Glutamatergic neuron (in vitro differentiated cells): ENCODE results near the gene STPG4. TPM values are rescaled to one million over a fixed set of nuclear protein-coding genes. Genes with fewer than 3 reads are reported as not detected.

ENCODE experiments used
- DNase-seq: peaks from one replicate; pipeline ENCODE4 v3.0.0; 2022
- H3K27ac Mint-ChIP-seq: one replicate; pipeline ENCODE4 v1.8.0; 2020; ENCODE audit warnings: mild to moderate bottlenecking, mixed read lengths, inconsistent platforms; ENCODE audit not compliant: unreplicated experiment
- H3K27me3 Mint-ChIP-seq: one replicate; pipeline ENCODE4 v1.8.0; 2020; ENCODE audit warnings: mild to moderate bottlenecking, moderate library complexity, mixed read lengths, inconsistent platforms; ENCODE audit not compliant: unreplicated experiment
- H3K36me3 Mint-ChIP-seq: one replicate; pipeline ENCODE4 v1.8.0; 2020; ENCODE audit warnings: mild to moderate bottlenecking, mixed read lengths, inconsistent platforms; ENCODE audit not compliant: unreplicated experiment
- H3K4me1 Mint-ChIP-seq: one replicate; pipeline ENCODE4 v1.8.0; 2020; ENCODE audit warnings: mild to moderate bottlenecking, low read depth, mixed read lengths, inconsistent platforms; ENCODE audit not compliant: unreplicated experiment
- H3K4me3 Mint-ChIP-seq: one replicate; pipeline ENCODE4 v1.8.0; 2020; ENCODE audit warnings: mild to moderate bottlenecking, mixed read lengths, inconsistent platforms; ENCODE audit not compliant: unreplicated experiment
- H3K9me3 Mint-ChIP-seq: one replicate; pipeline ENCODE4 v1.8.0; 2020; ENCODE audit warnings: mild to moderate bottlenecking, moderate library complexity, mixed read lengths, inconsistent platforms; ENCODE audit not compliant: unreplicated experiment
- total RNA-seq: library from RNA; stranded (reverse); fragmentation: NEBNext Ultra II Directional; extraction: Animal tissue kit (Norgen Biotek cat#: 25700); gene quantifications from one replicate; pipeline ENCODE4 v1.2.1, GENCODE V29; 2021; ENCODE audit not compliant: unreplicated experiment
- TF ChIP-seq, protein P1 (sequence below): fragments of 200-600 bp; sonication (generic); IDR thresholded peaks from one replicate; pipeline ENCODE4 v1.5.0; 2021; ENCODE audit not compliant: partially characterized antibody, unreplicated experiment

The STPG4 gene
- total RNA-seq, 1 donor from 2014 or later, result 1.3 TPM

DNA sequence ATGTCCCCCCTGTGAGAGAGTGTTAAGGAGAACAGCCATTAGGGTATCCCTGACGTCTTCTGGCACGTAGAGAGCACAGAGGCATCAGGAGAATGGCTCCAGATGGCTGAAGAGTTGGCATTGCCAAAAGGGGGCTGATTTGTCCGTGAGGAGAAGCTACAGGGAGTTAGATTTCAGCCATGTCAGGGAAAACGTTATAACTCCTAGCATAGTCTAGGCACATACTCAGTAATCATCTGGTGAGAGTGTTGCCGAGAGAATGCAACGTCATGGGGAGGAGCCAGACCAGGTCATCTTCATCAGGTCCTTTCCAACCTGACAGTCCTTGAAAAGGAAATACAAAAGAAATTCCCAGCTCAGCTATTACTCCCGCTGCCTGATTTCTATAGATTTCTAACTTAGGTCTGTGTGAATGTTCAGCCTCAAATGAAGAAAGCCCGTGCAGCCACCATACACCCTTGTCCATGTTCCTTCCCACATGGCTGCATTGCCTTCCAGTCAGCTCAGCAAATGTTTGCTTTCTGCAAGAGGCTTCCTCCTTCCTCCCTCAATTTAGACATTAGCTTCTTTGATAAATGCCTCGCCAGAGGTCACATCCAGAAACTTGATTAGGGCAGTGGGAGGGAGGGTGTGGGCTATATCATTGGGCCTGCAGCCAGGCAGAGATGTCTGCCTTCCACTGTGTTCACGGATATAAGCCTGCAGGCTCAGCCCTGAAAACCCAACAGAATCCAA lies 93.0 kb downstream of the STPG4 start:
- peaks cover 22% of the 10 kb centered on the region for H3K4me1 Mint-ChIP-seq
- no peaks in the 10 kb centered on the region for H3K36me3 Mint-ChIP-seq
- H3K27ac Mint-ChIP-seq, result no peak overlapping the region
- H3K4me3 Mint-ChIP-seq, result no peak overlapping the region
- peaks cover 9% of the 10 kb centered on the region for H3K27me3 Mint-ChIP-seq
- peaks cover 3% of the 10 kb centered on the region for H3K9me3 Mint-ChIP-seq
- TF ChIP-seq, protein P1, sequence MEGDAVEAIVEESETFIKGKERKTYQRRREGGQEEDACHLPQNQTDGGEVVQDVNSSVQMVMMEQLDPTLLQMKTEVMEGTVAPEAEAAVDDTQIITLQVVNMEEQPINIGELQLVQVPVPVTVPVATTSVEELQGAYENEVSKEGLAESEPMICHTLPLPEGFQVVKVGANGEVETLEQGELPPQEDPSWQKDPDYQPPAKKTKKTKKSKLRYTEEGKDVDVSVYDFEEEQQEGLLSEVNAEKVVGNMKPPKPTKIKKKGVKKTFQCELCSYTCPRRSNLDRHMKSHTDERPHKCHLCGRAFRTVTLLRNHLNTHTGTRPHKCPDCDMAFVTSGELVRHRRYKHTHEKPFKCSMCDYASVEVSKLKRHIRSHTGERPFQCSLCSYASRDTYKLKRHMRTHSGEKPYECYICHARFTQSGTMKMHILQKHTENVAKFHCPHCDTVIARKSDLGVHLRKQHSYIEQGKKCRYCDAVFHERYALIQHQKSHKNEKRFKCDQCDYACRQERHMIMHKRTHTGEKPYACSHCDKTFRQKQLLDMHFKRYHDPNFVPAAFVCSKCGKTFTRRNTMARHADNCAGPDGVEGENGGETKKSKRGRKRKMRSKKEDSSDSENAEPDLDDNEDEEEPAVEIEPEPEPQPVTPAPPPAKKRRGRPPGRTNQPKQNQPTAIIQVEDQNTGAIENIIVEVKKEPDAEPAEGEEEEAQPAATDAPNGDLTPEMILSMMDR, result no peak
- no peak for DNase-seq

DNA sequence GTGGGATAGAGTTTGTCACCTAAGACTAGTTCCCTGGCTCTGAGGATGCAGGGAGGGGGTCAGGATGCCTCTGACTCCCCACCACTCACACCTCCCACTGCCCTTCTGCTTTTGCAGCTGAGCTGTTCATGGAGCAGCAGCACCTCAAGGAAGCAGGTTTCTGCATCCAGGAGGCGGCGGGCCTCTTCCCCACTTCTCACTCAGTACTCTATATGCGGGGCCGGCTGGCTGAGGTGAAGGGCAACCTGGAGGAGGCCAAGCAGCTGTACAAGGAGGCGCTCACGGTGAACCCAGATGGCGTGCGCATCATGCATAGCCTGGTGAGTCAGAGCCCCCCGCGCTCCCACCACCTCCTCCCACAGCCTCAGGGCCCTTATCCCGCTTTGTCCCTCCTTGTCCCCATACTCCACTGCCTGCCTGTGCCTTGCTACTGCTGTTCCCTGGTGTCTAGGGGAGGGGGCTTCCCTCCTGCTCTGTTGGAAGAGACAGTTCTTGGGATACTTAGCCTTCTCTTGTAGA lies 94.4 kb downstream of the STPG4 start:
- peaks cover 9% of the 10 kb centered on the region for H3K27me3 Mint-ChIP-seq
- H3K36me3 Mint-ChIP-seq, result no peaks in the 10 kb centered on the region
- TF ChIP-seq, protein P1, result no peak
- peaks cover 3% of the 10 kb centered on the region for H3K9me3 Mint-ChIP-seq
- no peak overlapping the region for H3K4me3 Mint-ChIP-seq
- H3K27ac Mint-ChIP-seq, result peak overlapping the region; percentile 38
- DNase-seq, result no peak
- peaks cover 32% of the 10 kb centered on the region for H3K4me1 Mint-ChIP-seq

DNA sequence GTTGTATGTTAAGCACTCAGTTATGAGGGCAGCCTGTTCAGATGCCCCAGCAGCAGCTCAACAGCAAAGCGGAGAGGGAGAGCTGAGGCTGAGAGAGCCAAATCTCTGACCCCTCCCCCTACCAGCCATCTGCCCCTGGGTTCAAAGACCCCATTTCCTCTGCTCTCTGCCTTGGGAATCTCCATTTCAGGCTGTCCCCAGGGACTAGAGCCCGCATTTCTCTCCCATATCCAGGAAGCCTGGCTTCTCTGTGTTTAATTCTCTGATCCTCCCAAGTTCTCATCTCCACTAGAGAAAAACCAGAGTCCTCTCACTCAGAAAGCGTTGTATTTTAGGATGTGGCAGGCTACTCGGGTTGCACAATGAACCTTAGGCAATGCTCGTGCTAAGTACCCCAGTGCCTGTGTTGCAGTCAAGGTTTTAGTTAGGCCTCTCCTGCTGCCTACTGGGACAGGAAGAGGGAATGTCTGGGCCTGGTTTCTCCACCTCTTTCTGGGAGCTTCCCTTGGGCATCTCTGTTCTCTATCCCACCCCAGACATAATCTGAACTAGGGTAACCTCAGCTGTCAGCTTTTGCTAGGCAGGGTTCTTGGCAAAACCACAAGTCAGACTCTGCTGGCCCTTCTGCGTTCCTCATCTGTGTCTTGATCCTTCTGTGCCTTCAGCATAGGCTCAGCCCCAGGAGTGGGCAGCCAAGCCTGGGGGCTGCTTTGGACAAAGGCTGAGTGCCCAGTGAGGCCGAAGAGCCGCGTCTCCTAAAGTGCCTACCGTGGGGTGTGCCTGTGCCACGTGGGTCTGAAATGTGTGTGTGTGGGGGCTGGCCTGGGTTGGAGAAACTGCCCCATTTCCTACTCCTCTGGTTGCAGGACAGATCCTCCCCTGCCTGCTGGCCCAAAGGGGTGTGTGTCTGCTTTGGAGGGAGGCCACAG lies 96.8 kb downstream of the STPG4 start:
- Mint-ChIP-seq H3K27me3 (peaks cover 8% of the 10 kb centered on the region), H3K4me3 (peak overlapping the region; percentile 72), H3K4me1 (peaks cover 33% of the 10 kb centered on the region), H3K27ac (peak overlapping the region; percentile 97), H3K36me3 (no peaks in the 10 kb centered on the region), H3K9me3 (peaks cover 1% of the 10 kb centered on the region)
- DNase-seq, result no peak
- TF ChIP-seq, protein P1, result no peak

DNA sequence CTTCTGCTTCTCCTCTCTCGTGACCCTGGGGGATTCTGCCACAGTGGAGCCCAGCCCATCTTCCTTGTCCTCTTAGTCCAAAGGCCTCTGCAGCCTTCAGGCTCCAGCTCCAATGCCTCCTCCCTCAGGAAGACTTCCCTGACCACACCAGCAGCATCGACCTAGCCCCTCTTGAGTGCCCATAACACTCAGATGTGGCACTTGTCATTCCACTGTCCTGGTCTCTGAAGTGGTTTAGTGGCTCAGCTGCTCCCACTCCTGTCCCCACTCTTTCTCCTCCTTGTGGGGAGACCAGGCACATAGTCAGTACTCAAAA lies 97.5 kb downstream of the STPG4 start:
- Mint-ChIP-seq H3K9me3 (peaks cover 1% of the 10 kb centered on the region), H3K27me3 (peaks cover 8% of the 10 kb centered on the region), H3K4me3 (peak overlapping the region; percentile 72), H3K27ac (peak overlapping the region; percentile 97), H3K4me1 (peaks cover 27% of the 10 kb centered on the region), H3K36me3 (no peaks in the 10 kb centered on the region)
- TF ChIP-seq, protein P1, result no peak
- no peak for DNase-seq
